HL-60/S4 treated with retinoic acid at 250 ng/mL for 4 days and 3 days (cell line): Measurements from ENCODE around the gene TMCC1.
"Not testable (repeated sequence)": the region's sequence is repeated elsewhere in the genome, so short reads cannot be mapped to it uniquely, and the experiment has no call there.

Experiments used
- in situ Hi-C: fragments of 300-500 bp; cut with MboI; formaldehyde crosslinking; loops from 2 replicates; pipeline ENCODE4 v1.7.0; 2022; ENCODE audit warnings: low sequenced_read_pairs

Gene TMCC1

DNA sequence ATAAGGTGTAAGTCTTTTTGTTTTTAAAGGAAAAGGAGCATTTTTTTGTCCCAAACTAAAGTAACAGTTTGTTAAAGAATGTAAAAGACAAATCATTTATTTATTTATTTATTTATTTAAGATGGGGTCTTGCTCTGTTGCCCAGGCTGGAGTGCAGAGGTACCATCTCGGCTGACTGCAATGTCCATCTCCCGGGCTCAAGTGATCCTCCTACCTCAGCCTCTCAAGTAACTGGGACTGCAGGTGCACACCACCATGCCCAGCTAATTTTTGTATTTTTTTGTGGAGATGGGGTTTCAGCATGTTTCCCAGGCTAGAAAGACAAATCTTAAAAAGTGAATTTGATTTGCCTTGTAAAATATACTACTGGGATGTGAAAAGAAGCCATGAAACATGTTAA, 200.8 kb downstream of the TMCC1 start:
- in situ Hi-C loops, result no loop called here

DNA sequence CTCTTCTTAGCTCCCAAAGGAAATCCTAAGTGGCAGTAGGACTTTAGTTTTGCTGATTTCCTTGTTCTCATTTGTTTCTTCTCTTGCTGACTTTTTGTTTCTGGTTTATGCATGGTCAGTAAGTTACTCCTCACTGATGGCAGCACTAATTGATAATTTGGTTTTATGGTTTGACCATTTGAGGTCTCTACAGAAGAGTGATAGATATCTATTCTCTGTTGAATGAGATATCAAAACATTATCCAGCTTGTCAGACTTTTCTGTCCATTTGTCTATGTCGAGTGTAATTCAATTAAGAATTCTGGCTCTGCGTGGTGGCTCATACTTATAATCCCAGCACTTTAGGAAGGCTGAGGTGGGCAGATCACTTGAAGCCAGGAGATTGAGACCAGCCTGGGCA, 202.5 kb downstream of the TMCC1 start:
- in situ Hi-C loops, result no loop called here

DNA sequence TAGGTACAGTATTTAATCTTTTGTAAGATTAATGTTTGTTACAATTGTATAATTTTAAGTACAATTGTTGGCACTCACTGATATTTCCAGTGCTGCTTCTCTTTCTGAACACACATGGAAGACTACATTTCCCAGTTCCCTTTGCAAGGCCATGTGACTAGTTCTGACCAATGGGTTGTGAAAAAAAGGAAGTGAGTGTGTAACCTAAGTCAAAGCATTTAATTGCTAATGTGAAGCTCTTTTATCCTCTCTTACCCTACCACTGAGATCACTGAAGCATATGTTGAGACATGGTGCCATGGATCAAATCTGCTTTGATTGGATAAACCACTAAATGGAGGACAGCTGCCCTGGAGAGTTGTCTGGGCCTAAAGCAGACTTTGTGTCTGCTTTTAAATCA, 203.1 kb downstream of the TMCC1 start:
- in situ Hi-C loops, result no loop called here

DNA sequence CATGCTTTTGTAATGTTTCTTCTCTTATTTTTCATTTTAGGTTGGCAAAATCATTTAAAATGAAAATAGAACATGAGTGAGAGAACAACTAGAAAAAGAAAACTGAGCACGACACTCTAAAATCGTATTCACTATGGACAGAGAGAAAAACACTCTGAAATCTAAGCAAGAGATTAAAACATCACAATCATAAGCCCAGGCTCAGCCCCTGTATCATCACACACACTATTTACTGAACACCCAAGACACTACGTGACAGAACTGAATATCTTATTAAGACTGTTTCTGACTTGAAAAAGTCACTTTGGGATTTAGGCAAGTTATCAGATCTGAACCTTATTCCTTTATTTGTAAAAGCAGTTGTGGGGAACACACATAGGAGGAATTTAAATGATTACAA, 204.5 kb downstream of the TMCC1 start:
- in situ Hi-C loops, result no loop called here

DNA sequence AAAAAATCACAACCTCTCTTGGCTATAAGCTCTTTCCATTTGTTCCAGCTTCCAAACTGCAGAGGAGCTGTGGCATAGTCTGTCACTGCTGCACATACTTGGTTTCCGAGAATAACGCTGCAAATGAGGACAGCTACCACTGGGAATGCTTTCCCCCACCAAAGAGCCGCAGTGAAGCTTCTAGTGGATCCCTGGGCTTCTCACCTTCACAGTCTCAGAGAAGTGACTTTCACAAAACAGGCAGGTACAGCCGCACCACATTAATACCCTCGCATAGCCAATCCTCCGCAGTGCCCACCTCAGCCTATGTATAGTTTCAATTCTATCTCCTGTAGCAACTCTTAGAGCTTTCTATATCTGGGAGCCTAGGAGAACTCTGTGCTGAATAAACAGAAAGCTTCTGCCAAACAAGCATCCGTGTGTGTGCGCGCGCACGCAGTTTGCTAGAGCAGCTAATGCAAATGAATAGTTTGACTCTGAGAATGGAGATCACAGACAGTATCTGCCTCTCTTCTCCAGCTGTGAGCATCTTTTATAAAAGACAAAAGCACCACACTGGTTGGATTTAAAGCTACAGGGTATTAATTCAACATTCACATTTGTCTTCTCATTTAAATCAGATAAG, 205.1 kb downstream of the TMCC1 start:
- in situ Hi-C loops, result no loop called here

DNA sequence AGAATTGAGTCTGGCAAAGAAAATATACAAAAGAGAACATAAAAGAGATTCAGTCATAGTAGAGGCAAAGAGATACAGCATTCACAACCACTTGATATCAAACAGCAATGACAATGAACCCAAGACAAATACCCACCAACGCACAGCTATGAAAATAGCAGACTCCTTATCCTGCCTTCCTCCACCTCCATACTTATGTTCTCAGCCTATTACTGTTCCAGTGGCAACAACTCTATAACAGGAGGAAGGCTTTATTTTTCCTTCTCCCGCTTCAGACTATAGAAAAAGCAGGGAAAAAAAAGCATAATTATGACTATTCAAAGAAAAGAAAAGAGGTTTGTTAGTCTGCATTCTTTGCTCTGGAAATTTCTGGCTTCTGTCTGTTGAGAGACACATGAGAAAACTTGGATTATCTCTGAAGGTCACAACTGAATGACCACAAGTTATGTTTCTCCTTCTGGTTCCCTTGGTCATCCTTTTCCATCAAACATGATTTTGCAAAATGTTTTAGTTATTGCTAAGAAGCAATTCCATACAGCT, 205.9 kb downstream of the TMCC1 start:
- in situ Hi-C loops, result no loop called here

DNA sequence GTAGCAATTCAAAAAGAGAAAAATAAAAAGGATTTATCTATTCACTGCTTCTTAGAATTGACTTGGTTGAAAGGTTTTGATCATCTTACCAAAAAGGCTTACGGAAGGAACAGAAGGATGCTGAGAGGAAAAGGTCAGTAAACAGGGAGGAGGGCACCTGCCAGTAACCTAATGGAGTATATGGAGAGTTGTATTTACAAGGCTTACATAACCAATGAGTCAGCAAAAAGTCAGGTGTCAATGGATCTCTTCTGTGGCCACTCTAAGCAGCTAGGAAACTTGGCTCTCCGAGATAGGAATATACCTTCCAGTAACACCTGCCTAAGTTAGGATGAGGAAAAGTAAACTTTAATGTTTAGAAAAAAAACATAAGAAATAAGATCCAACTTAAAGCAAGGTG, 206.6 kb downstream of the TMCC1 start:
- in situ Hi-C loops, result no loop called here

DNA sequence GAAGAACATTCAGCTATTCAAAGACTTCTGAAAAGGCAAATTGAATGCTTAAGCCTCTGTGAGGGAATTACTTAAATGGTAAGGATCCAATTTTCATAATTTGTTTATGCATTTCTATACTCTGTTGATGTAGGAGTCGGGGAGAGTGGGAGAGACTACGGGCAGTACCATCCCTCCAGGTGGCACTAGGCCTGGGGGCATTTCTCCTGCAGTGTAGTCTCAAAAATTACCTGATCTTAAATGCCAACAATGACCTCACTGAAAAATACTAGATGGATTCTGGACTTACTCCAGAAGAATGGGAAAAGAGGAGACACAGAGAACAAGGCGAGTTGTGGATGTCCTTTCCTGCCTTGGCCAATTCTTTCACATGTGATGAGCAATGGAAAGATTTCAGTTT, 209.2 kb downstream of the TMCC1 start:
- in situ Hi-C loops, result no loop called here

DNA sequence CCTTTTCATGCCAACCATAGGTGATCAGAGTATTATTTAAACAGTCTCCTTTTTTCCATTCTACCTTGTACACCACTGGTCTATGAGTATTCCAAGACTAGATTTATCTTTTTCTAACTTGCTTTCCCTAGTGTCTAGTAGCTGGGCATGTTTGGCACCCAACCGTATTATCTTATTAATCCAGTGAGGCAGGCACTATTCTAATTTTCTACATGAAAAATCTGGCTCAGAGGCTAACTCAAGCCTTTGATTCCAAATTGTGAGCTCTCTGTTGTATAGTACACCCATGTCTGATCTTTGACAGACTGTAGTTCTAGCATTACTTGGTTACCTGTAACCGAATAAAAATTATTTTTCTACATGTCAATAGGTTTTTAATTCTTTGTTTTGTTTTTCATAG, 210.3 kb downstream of the TMCC1 start:
- in situ Hi-C loops, result no loop called here

DNA sequence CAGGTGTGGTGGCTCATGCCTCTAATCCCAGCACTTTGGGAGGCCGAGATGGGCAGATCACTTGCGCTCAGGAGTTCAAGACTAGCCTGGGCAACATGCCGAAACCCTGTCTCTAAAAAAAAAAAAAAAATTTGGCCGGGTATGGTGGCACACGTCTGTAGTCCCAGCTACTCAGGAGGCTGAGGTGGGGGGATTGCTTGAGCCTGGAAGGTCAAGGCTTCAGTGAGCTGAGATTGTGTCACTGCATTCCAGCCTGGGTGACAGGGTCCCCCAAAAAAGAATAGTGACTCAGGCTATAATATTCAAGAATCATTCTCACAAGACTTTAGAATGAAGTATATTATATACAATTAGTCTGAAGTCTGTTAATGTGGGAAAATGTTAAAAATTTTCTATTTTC, 216.5 kb downstream of the TMCC1 start:
- in situ Hi-C loops, result no loop called here

DNA sequence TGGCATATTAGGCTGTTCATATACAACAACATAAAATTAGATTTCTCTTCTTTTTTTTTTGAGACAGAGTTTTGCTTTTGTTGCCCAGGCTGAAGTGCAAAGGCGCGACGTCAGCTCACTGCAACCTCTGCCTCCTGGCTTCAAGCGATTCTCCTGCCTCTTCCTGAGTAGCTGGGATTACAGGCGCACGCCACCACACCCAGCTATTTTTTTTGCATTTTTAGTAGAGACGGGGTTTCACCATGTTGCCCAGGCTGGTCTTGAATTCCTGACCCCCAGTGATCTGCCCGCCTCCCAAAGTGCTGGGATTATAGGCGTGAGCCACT, 218.8 kb downstream of the TMCC1 start:
- in situ Hi-C loops, result not testable (repeated sequence)

DNA sequence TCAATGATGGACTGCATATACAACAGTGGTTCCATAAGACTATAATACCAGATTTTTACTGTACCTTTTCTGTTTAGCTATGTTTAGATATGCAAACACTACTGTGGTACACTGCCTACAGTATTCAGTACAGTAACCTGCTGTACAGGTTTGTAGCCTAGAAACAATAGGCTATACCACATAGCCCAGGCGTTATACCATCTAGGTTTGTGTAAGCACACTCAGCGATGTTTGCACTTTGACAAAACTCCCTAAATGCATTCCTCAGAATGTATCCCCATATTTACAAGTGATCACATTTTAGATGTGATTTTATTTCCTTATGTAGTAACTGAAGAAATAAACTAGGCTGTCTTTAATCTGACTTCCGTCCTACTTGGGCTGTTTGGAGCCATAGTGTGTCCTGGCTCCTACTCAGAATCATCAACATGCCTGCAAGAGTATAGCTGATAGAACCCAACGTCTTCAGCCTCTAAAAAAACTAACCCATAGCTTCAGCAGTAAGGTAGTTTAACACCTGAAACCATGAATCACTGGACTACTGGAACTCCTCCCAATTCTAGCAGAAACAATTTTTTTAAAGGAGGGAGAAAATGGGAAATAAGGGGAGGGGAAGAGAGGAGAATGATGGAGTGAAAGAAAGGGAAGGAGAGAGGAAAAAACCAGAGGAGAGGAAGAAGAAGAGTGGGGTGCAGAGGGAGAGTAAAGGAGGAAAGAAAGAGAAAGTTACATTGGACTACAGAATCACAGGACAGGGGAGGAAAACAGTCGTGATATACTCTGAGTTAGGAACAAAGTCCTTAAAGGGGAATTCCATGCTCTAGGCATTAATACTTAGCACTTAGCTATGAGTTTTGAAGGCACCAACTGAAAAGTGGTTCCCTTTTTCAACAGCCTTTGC, 219.4 kb downstream of the TMCC1 start:
- in situ Hi-C loops, result no loop called here

DNA sequence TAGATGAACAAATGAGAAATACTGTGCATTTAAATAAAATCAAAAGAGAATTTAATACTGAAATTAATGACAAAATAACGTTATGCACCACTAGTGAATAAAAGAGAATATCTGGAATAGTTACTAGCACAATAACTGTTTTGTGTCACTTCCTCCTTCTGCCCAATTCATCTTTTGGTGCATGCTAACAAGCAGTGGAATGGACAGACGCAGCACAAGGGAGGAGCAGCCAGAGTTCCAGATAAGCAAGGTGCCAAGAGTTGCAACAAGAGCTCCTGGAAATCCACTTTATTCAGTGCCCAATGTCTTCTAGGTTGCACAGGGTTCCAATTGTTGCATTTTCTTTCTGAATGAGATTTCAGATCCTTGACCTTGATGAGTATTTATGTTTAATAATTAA, 220.5 kb downstream of the TMCC1 start:
- in situ Hi-C loops, result no loop called here

DNA sequence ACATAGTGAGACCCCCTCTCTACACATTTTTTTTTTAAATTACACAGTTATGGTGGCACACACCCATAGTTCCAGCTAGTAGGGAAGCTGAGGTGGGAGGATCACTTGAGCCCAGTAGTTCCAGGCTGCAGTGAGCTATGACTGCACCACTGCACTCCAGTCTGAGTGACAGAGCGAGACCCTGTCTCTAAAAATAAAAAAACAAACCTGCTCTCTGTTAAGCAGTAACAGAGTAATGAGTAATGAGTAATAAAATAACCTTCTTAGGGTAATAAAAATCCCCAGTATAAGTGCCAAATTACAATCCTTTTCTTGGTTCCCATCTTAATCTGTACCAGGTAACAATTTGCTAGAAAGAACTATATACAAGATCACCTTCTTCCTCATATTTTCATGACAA, 221.1 kb downstream of the TMCC1 start:
- in situ Hi-C loops, result no loop called here

DNA sequence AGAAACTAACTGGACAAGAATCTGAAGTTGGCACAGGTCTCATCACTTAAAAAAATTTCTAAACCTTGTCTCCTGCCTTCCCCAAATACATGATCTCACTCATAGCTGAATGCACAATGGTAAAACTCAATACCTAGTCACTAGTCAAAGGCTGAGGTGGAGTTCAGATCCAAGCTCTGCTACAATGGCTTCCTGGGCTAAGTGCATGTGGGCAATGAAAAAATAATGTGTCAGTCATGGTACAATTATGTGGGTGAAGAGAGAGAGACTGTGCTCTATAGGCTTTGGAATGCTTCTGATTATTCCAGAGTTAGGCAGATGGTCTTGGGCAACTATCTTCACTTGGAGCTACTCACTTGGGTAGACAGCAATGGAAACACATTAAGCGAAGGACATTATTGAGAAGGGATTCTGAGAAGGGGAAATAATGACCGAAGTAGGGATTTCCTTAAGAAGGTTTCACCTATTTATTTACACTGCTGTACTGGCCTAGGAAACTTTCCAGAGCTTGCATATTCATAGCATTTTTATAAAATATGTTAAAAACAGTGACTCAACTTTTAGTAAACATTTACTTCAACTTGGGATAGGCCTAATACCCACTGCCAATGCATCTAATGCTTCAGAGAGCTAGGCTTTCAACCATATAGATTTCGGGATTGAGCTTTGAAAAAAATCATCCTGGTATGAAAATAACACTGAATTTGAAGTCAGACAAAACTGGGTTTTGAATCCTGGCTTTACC, 228.3 kb downstream of the TMCC1 start:
- in situ Hi-C loops, result no loop called here

DNA sequence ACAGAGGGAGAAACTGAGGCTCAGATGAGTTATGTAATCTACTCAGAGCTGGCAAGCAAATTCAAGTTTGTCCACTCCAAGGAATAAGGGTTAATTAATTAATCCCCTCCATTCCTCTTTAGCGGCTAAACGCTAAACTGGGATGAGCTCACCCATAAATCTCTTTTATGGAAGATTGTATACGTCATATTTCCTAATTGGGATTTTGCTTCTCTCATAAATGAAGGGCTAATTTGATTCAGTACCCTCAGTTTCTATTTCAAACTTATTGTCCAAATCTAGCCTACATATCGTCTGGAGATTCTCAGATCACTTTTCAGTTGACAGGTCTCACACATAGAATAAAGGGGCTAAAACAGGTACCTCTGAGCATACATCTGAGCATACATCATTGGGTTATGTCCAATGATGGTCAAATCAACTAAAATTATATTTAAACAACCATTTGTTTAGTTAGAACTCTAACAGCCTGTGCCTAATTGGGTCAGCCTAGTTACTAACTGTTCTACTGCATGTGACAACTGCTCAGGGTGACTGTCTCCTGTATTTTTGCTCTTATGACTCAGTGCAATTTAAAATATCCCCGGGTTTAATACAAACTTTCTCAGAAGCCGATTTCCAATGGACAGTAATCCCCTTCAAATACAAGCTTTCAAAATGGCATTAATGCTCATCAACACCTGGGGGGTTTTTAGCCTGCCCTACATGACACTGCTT, 229.4 kb downstream of the TMCC1 start:
- in situ Hi-C loops, result no loop called here

DNA sequence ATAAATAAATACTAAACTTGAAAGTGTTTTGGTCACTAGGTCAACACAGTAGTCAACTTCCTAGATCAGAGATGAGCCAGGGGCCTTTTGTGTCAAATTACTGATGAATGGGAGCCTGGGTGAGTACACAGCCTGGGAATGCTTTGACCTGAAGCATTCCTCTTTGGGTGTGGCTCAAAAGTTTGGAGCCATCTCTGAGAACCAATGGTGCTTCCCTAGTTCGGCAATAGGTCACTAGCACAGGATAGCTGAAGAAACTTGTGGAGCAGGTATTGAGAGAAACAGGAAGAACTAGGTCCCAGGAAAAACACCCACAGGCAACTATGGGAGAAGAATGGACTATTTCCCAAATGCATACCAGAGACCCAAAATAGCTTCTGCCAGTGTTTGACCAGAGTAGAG, 230.5 kb downstream of the TMCC1 start:
- in situ Hi-C loops, result no loop called here

DNA sequence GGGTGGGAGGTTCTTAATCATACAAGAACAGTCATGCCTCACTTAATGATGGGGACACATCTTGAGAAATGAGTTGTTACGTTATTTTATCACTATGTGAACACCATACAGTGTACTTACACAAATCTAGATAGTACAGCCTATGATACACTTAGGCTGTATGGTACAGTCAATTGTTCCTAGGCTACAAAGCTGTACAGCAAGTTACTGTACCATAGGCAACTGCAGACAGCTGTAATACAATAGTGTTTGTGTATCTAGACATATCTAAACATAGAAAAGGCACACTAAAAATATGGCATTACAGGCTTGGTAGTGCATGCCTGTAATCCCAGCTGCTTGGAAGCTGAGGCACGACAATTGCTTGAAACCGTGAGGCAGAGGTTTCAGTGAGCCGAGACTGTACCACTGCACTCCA, 231.3 kb downstream of the TMCC1 start:
- in situ Hi-C loops, result no loop called here

DNA sequence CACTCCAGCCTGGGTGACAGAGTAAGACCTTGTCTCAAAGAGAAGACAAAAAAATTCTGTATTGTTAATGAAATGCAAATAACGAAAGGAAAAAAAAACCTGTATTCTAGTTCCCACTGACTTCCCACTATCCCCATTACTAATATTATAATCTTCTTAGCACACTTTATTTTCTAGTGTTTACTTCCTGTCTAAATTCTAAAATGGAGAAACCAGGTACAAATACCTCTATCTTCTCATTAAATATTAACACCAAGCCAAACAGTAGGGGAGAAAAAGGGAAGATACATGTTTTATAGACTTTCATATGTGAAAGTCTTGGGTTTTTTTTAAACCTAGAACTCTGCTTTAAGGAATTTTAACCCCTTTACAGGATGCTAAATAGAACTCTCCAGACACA, 231.7 kb downstream of the TMCC1 start:
- in situ Hi-C loops, result no loop called here

DNA sequence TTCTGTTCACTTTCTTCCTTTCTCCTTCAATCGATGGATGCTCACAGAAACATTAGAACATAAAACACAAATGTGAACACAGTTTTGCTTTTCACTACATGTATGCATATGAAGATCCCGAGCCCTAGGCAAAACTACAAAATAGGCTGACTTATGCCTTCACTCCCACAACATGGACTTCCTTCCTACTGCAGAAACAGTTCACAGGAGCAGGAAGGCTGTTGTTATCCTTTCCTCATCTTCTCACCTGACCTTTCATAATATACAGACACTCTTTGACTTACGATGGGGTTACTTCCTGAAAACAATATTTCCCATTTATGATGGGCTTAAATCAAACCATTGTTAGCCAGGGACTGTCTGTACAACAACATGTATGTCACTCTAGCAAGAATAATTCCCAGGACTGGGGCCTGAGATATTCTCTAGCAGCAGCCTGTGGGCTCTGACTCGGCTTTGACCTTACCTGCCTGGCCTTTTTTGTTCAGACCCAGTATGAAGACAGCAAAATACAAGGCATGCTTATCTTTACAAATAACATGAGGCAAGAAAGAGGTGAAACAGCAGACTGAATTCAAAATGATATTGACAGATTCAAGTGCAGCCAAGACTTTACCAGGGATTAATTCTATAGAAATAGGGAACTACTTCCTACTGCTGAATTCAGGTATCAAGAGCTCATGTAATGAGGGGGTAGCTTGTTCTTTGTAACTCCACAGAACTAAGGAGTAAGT, 235.2 kb downstream of the TMCC1 start:
- in situ Hi-C loops, result loop anchor here (10.0 kb wide), 1 partner anchor 167 kb away; no protein-coding TSS in a partner anchor
